Body of pancreas (tissue), 4 donors: ENCODE measurements around the gene PITX2.

Experiments
- CTCF ChIP-seq, 7 experiments: fragments of 450-650 bp in 4 of 7; fragments of 200-600 bp in 3 of 7; sonication (generic) in 3 of 7; IDR thresholded peaks; one replicate each; pipeline ENCODE4 v1.5.1; 2016 to 2019; ENCODE audit warnings: antibody characterized with exemption in 7 of 7
- POLR2A ChIP-seq, 3 donors: fragments of 450-650 bp; IDR thresholded peaks; one replicate each; pipeline ENCODE4 v1.6.1; 2016; ENCODE audit warnings: antibody characterized with exemption in 3 of 3, mild to moderate bottlenecking in 2 of 3

GRCh38 chr4:110630688-110631402, 8.0 kb upstream of the PITX2 start:
- TF ChIP-seq CTCF (IDR thresholded peaks at IDR 0.05): no peak
- no peak for TF ChIP-seq POLR2A (IDR thresholded peaks at IDR 0.05)
